Smooth muscle cell (in vitro differentiated cells): Measurements from ENCODE around the gene POLA2. TPM values are rescaled to one million over a fixed set of nuclear protein-coding genes. Genes with fewer than 3 reads are reported as not detected.

Experiments used
- DNase-seq: peaks from one replicate; lab custom pipeline; 2025; ENCODE audit not compliant: unreplicated experiment; lab: John Stamatoyannopoulos, UW
- H2AFZ ChIP-seq: fragments of 200-600 bp; sonication (generic); 2 replicates; pipeline ENCODE4 v1.6.0; 2016; ENCODE audit warnings: antibody characterized with exemption, low read depth, mild to moderate bottlenecking
- H3F3A ChIP-seq: fragments of 200-600 bp; sonication (generic); 2 replicates; pipeline ENCODE4 v1.6.0; 2017; ENCODE audit warnings: antibody characterized with exemption, low read depth
- H3K27ac ChIP-seq: fragments of 200-600 bp; sonication (generic); 2 replicates; pipeline ENCODE4 v1.5.1; 2016; ENCODE audit warnings: low read depth, mild to moderate bottlenecking
- H3K27me3 ChIP-seq: fragments of 200-600 bp; sonication (generic); 2 replicates; pipeline ENCODE4 v1.6.1; 2016; ENCODE audit warnings: low read depth, mild to moderate bottlenecking
- H3K36me3 ChIP-seq: fragments of 200-600 bp; sonication (generic); 2 replicates; pipeline ENCODE4 v1.5.1; 2016; ENCODE audit warnings: low read depth
- H3K4me1 ChIP-seq: fragments of 200-600 bp; sonication (generic); 2 replicates; pipeline ENCODE4 v1.5.1; 2016; ENCODE audit warnings: low read depth
- H3K4me2 ChIP-seq: fragments of 200-600 bp; sonication (generic); 2 replicates; pipeline ENCODE4 v1.6.0; 2016; ENCODE audit warnings: mild to moderate bottlenecking
- H3K4me3 ChIP-seq: fragments of 200-600 bp; sonication (generic); 2 replicates; pipeline ENCODE4 v1.5.1; 2016; ENCODE audit warnings: mild to moderate bottlenecking
- H3K79me2 ChIP-seq: fragments of 200-600 bp; sonication (generic); 2 replicates; pipeline ENCODE4 v1.6.0; 2016; ENCODE audit warnings: low read depth, mild to moderate bottlenecking
- H3K9ac ChIP-seq: fragments of 200-600 bp; sonication (generic); 2 replicates; pipeline ENCODE4 v1.6.0; 2016; ENCODE audit warnings: low read depth
- H3K9me3 ChIP-seq: fragments of 200-600 bp; sonication (generic); replicated peaks from 2 replicates; pipeline ENCODE4 v1.5.1; 2016; ENCODE audit warnings: low read depth
- H4K20me1 ChIP-seq: fragments of 200-600 bp; sonication (generic); 2 replicates; pipeline ENCODE4 v1.6.0; 2016; ENCODE audit warnings: low read depth
- CTCF ChIP-seq: fragments of 200-600 bp; sonication (generic); IDR thresholded peaks from 2 replicates; pipeline ENCODE4 v1.5.1; 2017; ENCODE audit warnings: borderline replicate concordance, mild to moderate bottlenecking, antibody characterized with exemption; ENCODE audit not compliant: insufficient read depth, poor library complexity, severe bottlenecking
- WGBS: methylation state at CpG from one replicate; pipeline ENCODE4 v1.1.7; 2016; ENCODE audit warnings: low lambda C conversion rate; 5-methylcytosine and 5-hydroxymethylcytosine counted together
- polyA plus RNA-seq: library from polyadenylated mRNA; unstranded; fragments of >200 nt; fragmentation: Nextera tagmentation; extraction: Ambion mirVana; gene quantifications from 2 replicates; pipeline ENCODE4 v1.2.1, GENCODE V29; 2016
- total RNA-seq: library from RNA; depleted of rRNA; stranded (reverse); fragments of >200 nt; gene quantifications from 2 replicates; pipeline ENCODE4 v1.2.3, GENCODE V29; 2014

The POLA2 gene
- total and polyA plus RNA-seq, 2 experiments from 2014 or later, result 2.5 to 8.4 TPM

GRCh38 chr11:65297026-65297672, 35.4 kb downstream of the POLA2 start:
- no peak overlapping the region for H3K4me3 ChIP-seq
- peaks cover 9% of the 10 kb centered on the region for H3K4me1 ChIP-seq
- H3F3A ChIP-seq, result peaks cover 2% of the 10 kb centered on the region
- no peak overlapping the region for H3K9ac ChIP-seq
- H3K4me2 ChIP-seq, result no peak overlapping the region
- no peaks in the 10 kb centered on the region for H3K79me2 ChIP-seq
- no peak for TF ChIP-seq CTCF
- H3K36me3 ChIP-seq, result no peaks in the 10 kb centered on the region
- H3K27me3 ChIP-seq, result no peaks in the 10 kb centered on the region
- H3K9me3 ChIP-seq, result no peaks in the 10 kb centered on the region
- WGBS, result 88% methylated on average over 12 of the region's 12 CpGs
- no peak for DNase-seq
- no peak overlapping the region for H3K27ac ChIP-seq
- no peak overlapping the region for H2AFZ ChIP-seq
- H4K20me1 ChIP-seq, result no peaks in the 10 kb centered on the region

DNA sequence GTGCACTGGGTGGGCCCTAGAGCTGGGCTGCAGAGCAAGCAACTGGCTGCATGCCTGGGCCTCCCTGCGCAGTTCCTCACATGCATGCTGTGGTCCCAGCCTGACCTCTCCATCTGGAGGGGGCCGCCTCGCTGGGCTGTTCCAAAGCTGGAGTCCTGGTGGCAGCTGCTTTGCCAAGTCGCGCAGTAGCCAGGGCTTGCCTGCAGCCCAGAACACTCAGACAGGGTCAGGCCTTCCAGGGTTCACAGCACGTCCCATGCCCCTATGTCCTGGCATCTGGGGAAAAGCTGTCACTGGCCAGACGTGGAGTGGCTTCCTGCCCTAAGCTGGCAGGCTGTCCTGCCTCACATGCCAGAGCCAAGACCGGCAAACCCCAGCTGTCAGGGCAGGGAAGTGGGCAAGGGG, 36.4 kb downstream of the POLA2 start:
- TF ChIP-seq CTCF, result no peak
- Histone ChIP-seq H3K27me3 (no peaks in the 10 kb centered on the region), H3K4me3 (no peak overlapping the region), H3K4me1 (peaks cover 12% of the 10 kb centered on the region), H3K79me2 (no peaks in the 10 kb centered on the region), H3K4me2 (peak overlapping the region; percentile 51), H3F3A (no peaks in the 10 kb centered on the region), H2AFZ (no peak overlapping the region), H3K9ac (no peak overlapping the region), H3K27ac (peak overlapping the region; percentile 86), H3K36me3 (no peaks in the 10 kb centered on the region), H4K20me1 (no peaks in the 10 kb centered on the region), H3K9me3 (no peaks in the 10 kb centered on the region)
- DNase-seq, result no peak
- 64% methylated on average over 8 of the region's 8 CpGs for WGBS

- H3K27ac ChIP-seq, result peak overlapping the region; percentile 86
- H2AFZ ChIP-seq, result no peak overlapping the region
- H3F3A ChIP-seq, result no peaks in the 10 kb centered on the region
- peaks cover 12% of the 10 kb centered on the region for H3K4me1 ChIP-seq
- TF ChIP-seq CTCF, result no peak
- no peaks in the 10 kb centered on the region for H3K36me3 ChIP-seq
- DNase-seq, result no peak
- H3K79me2 ChIP-seq, result no peaks in the 10 kb centered on the region
- WGBS, result 49% methylated on average over 12 of the region's 12 CpGs
- no peaks in the 10 kb centered on the region for H3K27me3 ChIP-seq
- H4K20me1 ChIP-seq, result no peaks in the 10 kb centered on the region
- peak overlapping the region; percentile 50 for H3K9ac ChIP-seq
- peak overlapping the region; percentile 51 for H3K4me2 ChIP-seq
- no peaks in the 10 kb centered on the region for H3K9me3 ChIP-seq
- H3K4me3 ChIP-seq, result no peak overlapping the region
Observed at GRCh38 chr11:65298655-65299179, 37.0 kb downstream of the POLA2 start.

DNA sequence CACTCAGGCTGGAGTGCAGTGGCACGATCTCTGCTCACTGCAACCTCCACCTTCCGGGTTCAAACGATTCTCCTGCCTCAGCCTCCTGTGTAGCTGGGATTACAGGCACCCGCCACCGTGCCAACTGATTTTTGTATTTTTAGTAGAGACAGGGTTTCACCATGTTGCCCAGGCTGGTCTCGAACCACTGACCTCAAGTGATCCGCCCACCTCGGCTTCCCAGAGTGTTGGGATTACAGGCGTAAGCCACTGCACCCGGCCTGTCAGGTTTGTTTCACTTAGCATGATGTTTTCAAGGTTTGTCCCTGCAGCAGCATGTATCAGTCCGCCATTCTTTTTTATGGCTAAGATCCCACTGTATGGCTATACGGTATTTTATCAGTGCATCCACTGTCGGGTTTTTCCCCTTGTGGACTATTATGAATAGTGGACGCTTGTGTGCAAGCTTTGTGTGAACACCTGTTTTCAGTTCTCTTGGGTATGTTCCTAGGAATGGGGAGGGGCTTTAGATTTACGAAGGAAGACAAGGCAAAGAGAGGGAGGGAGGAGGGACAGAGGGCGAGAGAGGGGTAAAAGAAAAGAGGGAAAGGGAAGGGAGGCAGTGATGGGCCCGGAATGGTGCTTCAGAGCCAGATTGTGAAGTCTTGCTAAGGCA, 39.0 kb downstream of the POLA2 start:
- H3K9me3 ChIP-seq, result no peaks in the 10 kb centered on the region
- no peak for DNase-seq
- no peaks in the 10 kb centered on the region for H3F3A ChIP-seq
- no peak overlapping the region for H3K4me3 ChIP-seq
- no peaks in the 10 kb centered on the region for H3K27me3 ChIP-seq
- H3K9ac ChIP-seq, result no peak overlapping the region
- no peaks in the 10 kb centered on the region for H3K79me2 ChIP-seq
- no peaks in the 10 kb centered on the region for H4K20me1 ChIP-seq
- H2AFZ ChIP-seq, result no peak overlapping the region
- H3K4me1 ChIP-seq, result peaks cover 12% of the 10 kb centered on the region
- H3K4me2 ChIP-seq, result no peak overlapping the region
- WGBS, result 92% methylated on average over 17 of the region's 17 CpGs
- TF ChIP-seq CTCF, result no peak
- no peak overlapping the region for H3K27ac ChIP-seq
- H3K36me3 ChIP-seq, result no peaks in the 10 kb centered on the region
